Loucy (cell line): ENCODE results near the gene GPR146.

Experiments used
- H2AFZ ChIP-seq: fragments of 200-600 bp; sonication (generic); 2 replicates; pipeline ENCODE4 v1.6.0; 2016; ENCODE audit warnings: antibody characterized with exemption, mild to moderate bottlenecking, low read length, moderate library complexity
- H3F3A ChIP-seq: fragments of 200-600 bp; 2 replicates; pipeline ENCODE4 v1.6.0; 2016; ENCODE audit warnings: antibody characterized with exemption, low read depth, mild to moderate bottlenecking
- H3K27me3 ChIP-seq: fragments of 200-600 bp; sonication (generic); 2 replicates; pipeline ENCODE4 v1.6.1; 2014; ENCODE audit warnings: low read length, mild to moderate bottlenecking; ENCODE audit not compliant: insufficient read depth, poor library complexity, severe bottlenecking
- H3K36me3 ChIP-seq: fragments of 200-600 bp; sonication (generic); 2 replicates; pipeline ENCODE4 v1.6.1; 2016; ENCODE audit warnings: low read length; ENCODE audit not compliant: insufficient read depth
- H3K4me1 ChIP-seq: fragments of 200-600 bp; sonication (generic); 2 replicates; pipeline ENCODE4 v1.5.1; 2014; ENCODE audit warnings: low read length, mild to moderate bottlenecking; ENCODE audit not compliant: insufficient read depth, poor library complexity, severe bottlenecking
- H3K4me2 ChIP-seq: fragments of 200-600 bp; sonication (generic); 2 replicates; pipeline ENCODE4 v1.6.0; 2014; ENCODE audit warnings: antibody characterized with exemption, low read length, low read depth, mild to moderate bottlenecking; ENCODE audit not compliant: poor library complexity, severe bottlenecking
- H3K4me3 ChIP-seq: fragments of 200-600 bp; sonication (generic); 2 replicates; pipeline ENCODE4 v1.5.1; 2014; ENCODE audit warnings: low read length, mild to moderate bottlenecking, mixed read lengths; ENCODE audit not compliant: poor library complexity, severe bottlenecking
- H3K79me2 ChIP-seq: fragments of 200-600 bp; sonication (generic); 2 replicates; pipeline ENCODE4 v1.6.1; 2014; ENCODE audit warnings: low read length; ENCODE audit not compliant: insufficient read depth
- H3K9ac ChIP-seq: fragments of 200-600 bp; sonication (generic); 2 replicates; pipeline ENCODE4 v1.6.0; 2014; ENCODE audit warnings: mild to moderate bottlenecking, low read depth, low read length, moderate library complexity; ENCODE audit not compliant: poor library complexity, severe bottlenecking
- H3K9me2 ChIP-seq: fragments of 200-600 bp; sonication (generic); replicated peaks from 2 replicates; pipeline ENCODE4 v1.6.1; 2016; ENCODE audit warnings: low read depth, low read length, mixed read lengths
- H3K9me3 ChIP-seq: fragments of 200-600 bp; sonication (generic); 2 replicates; pipeline ENCODE4 v1.6.1; 2014; ENCODE audit warnings: mild to moderate bottlenecking, antibody characterized with exemption, low read length, low read depth; ENCODE audit not compliant: insufficient read depth
- H4K20me1 ChIP-seq: fragments of 200-600 bp; sonication (generic); 2 replicates; pipeline ENCODE4 v1.6.0; 2014; ENCODE audit warnings: antibody characterized with exemption, low read length, mild to moderate bottlenecking; ENCODE audit not compliant: insufficient read depth, poor library complexity, severe bottlenecking
- CTCF ChIP-seq: fragments of 200-600 bp; sonication (generic); conservative IDR thresholded peaks from 2 replicates; pipeline ENCODE4 v1.5.1; 2014; ENCODE audit warnings: mild to moderate bottlenecking, antibody characterized with exemption, low read length
- EZH2phosphoT487 ChIP-seq: fragments of 200-600 bp; IDR thresholded peaks from 2 replicates; pipeline ENCODE4 v1.6.1; 2018; ENCODE audit warnings: antibody characterized with exemption, mild to moderate bottlenecking, moderate library complexity, borderline replicate concordance

The GPR146 gene

GRCh38 chr7:1022801-1023465 is 21.4 kb upstream of the GPR146 start:
- Histone ChIP-seq H3K4me1 (peaks cover 33% of the 10 kb centered on the region), H2AFZ (no peak overlapping the region), H3K9me3 (no peaks in the 10 kb centered on the region), H3K9me2 (no peaks in the 10 kb centered on the region), H3K36me3 (no peaks in the 10 kb centered on the region; the same call in 1 of the 2 replicates), H3K4me2 (no peak overlapping the region), H3K79me2 (peaks cover 78% of the 10 kb centered on the region), H3F3A (no peaks in the 10 kb centered on the region), H3K9ac (no peak overlapping the region), H3K4me3 (no peak overlapping the region), H4K20me1 (peaks cover 20% of the 10 kb centered on the region), H3K27me3 (no peaks in the 10 kb centered on the region)
- TF ChIP-seq EZH2phosphoT487 (no peak), CTCF (no peak)

- Histone ChIP-seq H3K4me3 (no peak overlapping the region), H3F3A (no peaks in the 10 kb centered on the region), H3K79me2 (peaks cover 92% of the 10 kb centered on the region), H2AFZ (no peak overlapping the region), H4K20me1 (peaks cover 20% of the 10 kb centered on the region), H3K27me3 (no peaks in the 10 kb centered on the region), H3K9me3 (no peaks in the 10 kb centered on the region), H3K36me3 (no peaks in the 10 kb centered on the region; the same call in 1 of the 2 replicates), H3K9me2 (no peaks in the 10 kb centered on the region), H3K4me1 (peaks cover 43% of the 10 kb centered on the region), H3K9ac (no peak overlapping the region), H3K4me2 (peak overlapping the region; percentile 14)
- TF ChIP-seq EZH2phosphoT487, result no peak
- no peak for TF ChIP-seq CTCF
Measured at GRCh38 chr7:1024331-1024841, 20.0 kb upstream of the GPR146 start.

- H3K4me1 ChIP-seq, result peaks cover 49% of the 10 kb centered on the region
- H3K4me2 ChIP-seq, result peak overlapping the region; percentile 97
- H3K9me2 ChIP-seq, result no peaks in the 10 kb centered on the region
- H3K9ac ChIP-seq, result no peak overlapping the region
- no peaks in the 10 kb centered on the region; the same call in 1 of the 2 replicates for H3K36me3 ChIP-seq
- no peak overlapping the region for H3K4me3 ChIP-seq
- H3K9me3 ChIP-seq, result no peaks in the 10 kb centered on the region
- no peaks in the 10 kb centered on the region for H3K27me3 ChIP-seq
- H3F3A ChIP-seq, result no peaks in the 10 kb centered on the region
- TF ChIP-seq EZH2phosphoT487 (no peak), CTCF (no peak)
- peaks cover 98% of the 10 kb centered on the region for H3K79me2 ChIP-seq
- H4K20me1 ChIP-seq, result peaks cover 20% of the 10 kb centered on the region
- no peak overlapping the region for H2AFZ ChIP-seq
Measured at GRCh38 chr7:1024876-1025742, 19.2 kb upstream of the GPR146 start.
